ENCODE data around the gene RP2.

DNA sequence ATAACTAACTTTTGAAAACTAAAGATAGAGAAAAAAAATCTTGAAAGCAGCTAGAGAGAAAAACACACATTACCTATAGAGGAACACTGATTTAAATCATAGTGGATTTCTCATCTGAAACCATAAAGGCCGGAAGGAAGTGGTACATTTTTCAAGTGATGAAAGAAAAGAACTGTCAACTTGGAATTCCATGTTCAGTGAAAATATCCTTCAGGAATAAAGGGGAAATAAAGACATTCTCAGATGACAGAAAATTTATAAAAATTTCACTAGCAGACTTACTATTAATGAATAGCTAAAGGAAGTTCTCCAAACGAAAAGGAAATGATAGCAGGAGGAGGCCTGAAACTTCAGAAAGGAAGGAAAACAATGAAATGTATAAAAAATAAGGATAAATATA is 67.8 kb downstream of the RP2 start:
- TF ChIP-seq YY1 (IDR thresholded peaks at IDR 0.05; ENCODE audit: insufficient read depth, insufficient read length) (no peak), ZNF274 (IDR thresholded peaks at IDR 0.05; ENCODE audit: low read depth, low read length) (no peak)

Measured in NT2/D1 (cell line).